GM18867 (cell line): ENCODE data around the gene PRSS12.
A peak's percentile ranks its signal among the peaks of the same experiment; 100 is the strongest.
"Not testable (repeated sequence)": the region's sequence is repeated elsewhere in the genome, so short reads cannot be mapped to it uniquely, and the experiment has no call there.

Source experiments
- ATAC-seq: cut with Tn5 transposase; IDR thresholded peaks from one replicate; pipeline ENCODE4 v1.9.1; 2021; ENCODE audit warnings: mild to moderate bottlenecking, moderate library complexity; ENCODE audit not compliant: unreplicated experiment

Gene PRSS12

DNA sequence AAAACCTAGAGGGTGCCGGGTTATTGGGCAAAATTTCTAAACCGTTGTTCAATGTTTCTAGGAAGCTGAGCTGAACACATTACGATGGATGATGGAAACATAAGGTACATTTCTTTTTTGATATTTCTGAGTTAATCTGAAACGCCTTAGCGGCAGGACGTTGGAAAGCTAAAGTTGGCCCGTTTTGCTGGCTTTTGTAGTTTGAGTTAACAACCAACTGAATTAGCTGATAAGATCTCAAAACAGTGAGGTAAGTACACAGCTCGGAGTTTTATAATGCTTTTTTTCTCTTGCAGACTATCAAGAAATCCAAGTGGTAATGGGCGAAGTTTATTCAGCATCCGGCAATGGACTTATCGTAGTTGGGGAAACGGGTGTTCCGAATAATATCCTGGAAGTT lies 73.5 kb downstream of the PRSS12 start:
- ATAC-seq = no peak

GRCh38 chr4:118278473-118279274 lies 74.1 kb downstream of the PRSS12 start:
- peak; percentile 83 for ATAC-seq

DNA sequence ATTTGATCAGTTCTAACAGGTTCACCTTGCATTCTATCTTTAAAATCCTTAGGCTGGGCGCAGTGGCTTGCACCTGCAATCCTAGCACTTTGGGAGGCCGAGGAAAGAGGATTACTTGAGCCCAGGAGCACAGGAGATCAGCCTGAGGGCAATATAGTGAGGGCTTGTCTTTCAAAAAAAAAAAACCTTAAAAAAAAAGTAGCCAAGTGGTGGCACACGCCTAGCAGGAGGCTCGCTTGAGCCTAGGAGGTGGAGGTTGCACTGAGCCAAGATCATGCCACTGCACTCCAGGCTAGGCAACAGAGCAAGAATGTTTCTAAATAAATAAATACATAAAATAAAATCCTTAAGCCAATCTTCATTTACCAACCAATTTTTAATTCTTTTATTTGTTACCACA lies 75.6 kb downstream of the PRSS12 start:
- ATAC-seq = no peak

GRCh38 chr4:118276580-118276979 lies 76.2 kb downstream of the PRSS12 start:
- ATAC-seq = no peak

DNA sequence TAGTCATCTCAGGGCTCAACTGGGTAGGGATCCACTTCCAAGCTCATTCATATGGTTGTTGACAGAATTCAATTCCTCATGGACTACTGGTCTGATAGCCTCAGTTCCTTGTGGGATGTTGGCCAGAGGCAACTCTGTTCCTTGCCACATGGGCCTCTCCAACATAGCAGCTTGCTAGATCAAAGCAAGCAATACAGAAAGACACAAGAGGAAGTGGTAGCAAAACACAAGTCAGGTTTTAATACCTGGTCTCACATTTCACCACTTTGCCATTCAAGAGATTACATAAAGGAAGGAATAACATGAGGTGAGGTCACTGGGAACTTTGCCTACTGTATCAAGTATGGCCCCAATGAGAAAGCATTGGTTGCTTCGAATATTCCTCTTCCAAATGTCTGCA lies 79.2 kb downstream of the PRSS12 start:
- ATAC-seq = no peak

GRCh38 chr4:118271788-118272187 lies 81.0 kb downstream of the PRSS12 start:
- no peak for ATAC-seq

GRCh38 chr4:118270492-118270891 lies 82.3 kb downstream of the PRSS12 start:
- peak; percentile 68 for ATAC-seq

DNA sequence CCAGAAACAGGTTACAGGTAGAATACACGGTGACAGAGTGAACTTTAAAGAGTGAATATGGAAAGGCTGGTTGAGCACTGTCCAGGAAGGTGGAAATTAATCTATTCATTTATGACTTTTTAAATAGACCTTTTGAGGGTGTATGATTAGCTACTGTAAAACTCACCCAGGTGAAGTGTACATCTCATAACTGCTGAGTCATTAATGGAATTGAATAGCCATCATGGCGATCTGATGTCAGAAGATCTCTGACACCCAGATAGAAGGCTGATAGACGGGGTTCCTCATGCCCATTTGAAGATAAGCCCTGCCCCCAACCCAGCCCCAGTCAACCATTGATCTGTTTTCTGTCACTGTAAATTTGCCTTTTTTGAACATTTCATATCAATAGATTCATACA lies 84.0 kb downstream of the PRSS12 start:
- no peak for ATAC-seq

DNA sequence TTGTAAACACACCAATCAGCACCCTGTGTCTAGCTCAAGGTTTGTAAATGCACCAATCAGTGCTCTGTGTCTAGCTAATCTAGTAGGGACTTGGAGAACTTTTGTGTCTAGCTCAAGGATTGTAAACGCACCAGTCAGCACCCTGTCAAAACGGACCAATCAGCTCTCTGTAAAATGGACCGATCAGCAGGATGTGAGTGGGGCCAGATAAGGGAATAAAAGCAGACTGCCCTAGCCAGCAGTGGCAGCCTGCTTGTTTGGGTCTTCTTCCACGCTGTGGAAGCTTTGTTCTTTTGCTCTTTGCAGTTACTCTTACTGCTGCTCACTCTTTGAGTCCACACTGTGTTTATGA lies 86.7 kb downstream of the PRSS12 start:
- ATAC-seq = not testable (repeated sequence)

- ATAC-seq = no peak
These were observed 87.3 kb downstream of the PRSS12 start for GRCh38 chr4:118265312-118266144.

DNA sequence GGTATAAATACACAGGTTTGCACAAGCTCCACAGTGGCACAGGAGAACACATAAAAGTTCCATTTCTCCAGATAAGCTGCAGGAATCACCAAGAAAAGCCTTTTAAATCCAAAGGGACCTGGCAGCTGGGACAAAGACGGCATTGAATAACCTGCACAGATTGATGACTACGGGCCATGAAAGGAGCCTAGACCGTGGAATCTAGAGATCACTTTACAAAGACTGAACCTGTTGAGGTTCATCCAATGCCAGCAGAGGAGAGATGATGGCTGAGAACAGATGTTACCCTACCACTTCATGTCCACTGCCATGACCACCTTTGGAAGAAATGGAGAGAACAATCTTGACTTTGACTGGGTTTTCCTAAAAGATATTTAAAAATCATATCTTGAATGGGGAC lies 88.7 kb downstream of the PRSS12 start:
- no peak for ATAC-seq

- no peak for ATAC-seq
These were observed 92.5 kb downstream of the PRSS12 start for GRCh38 chr4:118260309-118260708.

DNA sequence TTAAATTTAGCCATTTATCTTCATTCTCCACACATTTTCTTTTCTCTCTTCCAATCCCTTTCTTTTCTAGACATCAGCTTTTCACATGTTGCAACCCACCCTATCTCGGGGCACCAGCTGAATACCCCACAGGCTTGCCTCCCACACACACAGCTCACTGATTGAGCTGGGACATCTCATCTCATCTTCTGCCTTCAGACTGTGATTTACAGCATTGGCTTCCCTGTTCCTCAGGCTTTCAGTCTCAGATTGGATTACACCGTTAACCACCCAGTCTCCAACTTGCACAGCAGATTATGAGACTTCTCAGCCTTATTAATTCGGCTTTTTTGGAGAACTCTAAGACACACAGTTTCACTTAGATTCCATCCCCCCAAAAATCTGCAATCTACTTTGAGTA lies 93.7 kb downstream of the PRSS12 start:
- no peak for ATAC-seq

DNA sequence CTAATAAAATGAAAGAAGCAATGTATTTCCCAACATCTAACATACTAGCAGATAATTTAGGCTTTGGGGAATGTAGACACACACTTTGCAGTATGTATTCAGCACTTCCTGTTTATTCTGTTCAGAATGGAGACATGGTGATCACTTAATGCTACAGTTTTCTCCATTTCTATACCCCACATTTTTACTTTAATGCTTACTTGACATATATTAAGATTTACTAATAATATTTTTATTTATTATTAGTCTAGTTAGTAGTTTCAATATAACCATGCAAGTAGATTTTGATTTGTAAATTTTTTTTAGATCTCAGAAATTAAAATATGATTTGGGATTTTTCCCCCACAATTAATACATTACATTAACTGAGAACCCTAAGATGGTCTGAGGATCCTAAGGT lies 98.4 kb downstream of the PRSS12 start:
- ATAC-seq = no peak

DNA sequence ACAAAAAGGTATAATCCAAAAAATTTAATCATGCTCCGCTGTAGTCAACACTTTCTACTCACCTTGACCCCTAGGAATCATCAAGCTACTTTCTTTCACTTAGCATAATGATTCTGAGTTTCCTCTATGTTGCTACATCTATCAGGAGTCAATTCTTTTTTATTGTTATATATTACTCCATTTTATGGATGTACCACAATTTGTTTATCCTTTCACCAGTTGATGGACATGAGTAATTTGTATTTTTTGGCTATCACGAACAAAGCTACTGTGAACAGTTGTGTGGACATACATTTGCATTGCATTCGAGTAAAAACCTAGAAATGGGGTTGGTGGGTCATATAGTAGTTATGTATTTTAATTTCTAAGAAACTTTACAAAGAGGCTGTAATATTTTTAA lies 102.9 kb downstream of the PRSS12 start:
- ATAC-seq = no peak

DNA sequence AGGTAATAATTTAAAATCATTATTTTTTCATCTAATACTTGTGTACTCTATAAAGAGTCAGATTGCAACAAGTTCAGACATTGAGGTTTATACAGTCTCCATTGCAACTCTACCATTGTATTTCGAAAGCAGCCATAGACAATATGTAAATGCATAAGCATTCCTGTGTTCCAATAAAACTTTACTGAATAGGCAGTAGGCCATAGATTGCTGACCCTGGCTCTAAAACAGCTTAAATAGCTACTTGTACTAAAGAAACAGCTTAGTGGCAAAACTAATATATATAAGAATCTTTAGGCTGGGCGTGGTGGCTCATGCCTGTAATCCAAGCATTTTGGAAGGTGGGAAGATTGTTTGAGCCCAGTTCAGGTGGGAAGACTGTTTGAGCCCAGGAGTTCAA lies 115.3 kb downstream of the PRSS12 start:
- no peak for ATAC-seq

DNA sequence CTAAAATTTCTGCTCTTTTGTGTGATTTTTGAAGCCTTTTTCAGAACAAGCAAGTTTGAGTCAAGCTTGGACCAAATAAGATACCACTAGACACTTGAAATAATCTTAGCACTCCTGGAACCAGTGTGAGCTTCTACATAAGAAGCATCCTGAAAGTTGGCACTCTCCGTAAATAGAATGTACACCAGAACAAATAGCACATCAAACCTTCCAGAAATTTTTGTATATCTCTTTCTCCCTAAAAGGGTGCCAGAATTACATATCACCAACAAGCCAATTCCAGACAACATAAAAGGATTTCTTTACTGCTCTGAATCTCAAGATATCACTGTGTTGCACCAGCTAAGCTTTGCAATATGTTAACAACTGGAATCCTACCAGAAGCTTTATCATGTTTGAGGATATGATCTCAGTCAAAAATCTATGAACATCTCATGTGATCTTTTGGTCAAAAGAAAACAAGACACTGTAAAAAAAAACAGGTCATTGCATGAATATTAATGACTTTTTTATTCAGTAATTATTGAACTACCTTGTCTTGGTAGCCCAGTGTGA lies 117.2 kb downstream of the PRSS12 start:
- ATAC-seq = no peak
